Mammary epithelial cell (primary cell): ENCODE results near the gene ZIC1.

ENCODE experiments used
- CTCF ChIP-seq, 2 donors: IDR thresholded peaks in 1 of 2; conservative IDR thresholded peaks in 1 of 2; 2 replicates each; pipeline ENCODE4 v1.5.1; 2011 to 2012; ENCODE audit warnings: inconsistent platforms in 2 of 2, low read length in 2 of 2, mild to moderate bottlenecking in 2 of 2, control low read depth in 1 of 2, low read depth in 1 of 2; ENCODE audit not compliant: insufficient read depth in 1 of 2; ENCODE audit errors: extremely low read depth in 1 of 2
- EZH2 ChIP-seq: IDR thresholded peaks from 2 replicates; pipeline ENCODE4 v1.6.1; 2012; ENCODE audit warnings: low read length, inconsistent platforms, borderline replicate concordance

- TF ChIP-seq CTCF (conservative IDR thresholded peaks at IDR 0.05 in 1 of 2, IDR thresholded peaks at IDR 0.05 in 1 of 2; ENCODE audit: extremely low read depth in 1 of 2, insufficient read depth in 1 of 2, low read depth in 1 of 2, low read length in 2 of 2) = no peak
- TF ChIP-seq EZH2 = peak; percentile 67
Observed at GRCh38 chr3:147377412-147378367, 31.5 kb upstream of the ZIC1 start.
